SIG-M5 treated with dmso at 0.1 percent for 504 hours (cell line): Measurements from ENCODE around the gene BLVRA.

Source experiments
- DNase-seq: peaks from one replicate; lab custom pipeline; 2025; ENCODE audit not compliant: unreplicated experiment; lab: John Stamatoyannopoulos, UW

Gene BLVRA

DNA sequence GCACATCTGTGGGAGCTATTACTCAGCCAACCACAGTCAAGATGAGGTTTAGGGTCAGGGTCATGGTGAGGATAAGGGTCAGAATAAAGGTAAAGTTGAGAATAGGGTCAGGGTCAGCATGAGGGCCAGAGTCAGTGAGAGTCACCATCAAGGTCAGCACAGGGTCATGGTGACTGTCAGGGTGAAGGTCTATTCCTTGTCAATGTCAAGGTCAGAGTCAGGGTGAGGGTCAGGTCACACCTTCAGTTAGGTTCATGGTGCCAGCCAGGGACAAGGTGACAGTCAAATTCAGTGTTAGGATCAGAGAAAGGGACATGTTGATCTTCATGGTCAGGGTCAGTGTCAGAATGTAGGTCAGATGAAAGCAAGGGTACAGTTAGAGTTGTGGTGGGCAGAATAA lies 96.7 kb downstream of the BLVRA start:
- no peak for DNase-seq

DNA sequence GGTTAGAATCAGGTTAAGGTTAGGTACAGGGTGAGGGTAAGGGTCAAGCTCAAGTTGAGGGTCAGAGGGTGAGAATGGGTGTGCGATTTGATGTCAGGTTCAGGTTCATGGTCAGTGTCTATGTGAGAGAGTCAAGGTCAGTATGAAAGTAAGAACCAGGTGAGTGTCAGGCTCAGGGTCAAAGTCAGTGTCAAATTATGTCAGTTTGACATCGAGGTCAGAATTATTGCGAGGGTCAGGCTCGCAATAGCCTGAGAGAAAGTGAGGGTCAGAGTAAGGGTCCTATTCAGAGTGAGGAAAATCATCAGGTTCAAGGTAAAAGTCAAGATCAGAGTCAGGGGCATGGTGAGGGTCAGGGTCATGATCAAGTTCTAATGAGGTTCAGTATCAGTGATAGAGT lies 97.8 kb downstream of the BLVRA start:
- no peak for DNase-seq
